Peyer's patch (tissue), 4 donors: ENCODE results near the gene ATP2A1.

ENCODE experiments used
- CTCF ChIP-seq, 6 experiments: fragments of 450-650 bp in 4 of 6; fragments of 200-600 bp in 2 of 6; sonication (generic) in 1 of 6; IDR thresholded peaks; one replicate each; pipeline ENCODE4 v1.5.1; 2017 to 2019; ENCODE audit warnings: antibody characterized with exemption in 6 of 6, mild to moderate bottlenecking in 3 of 6, moderate library complexity in 1 of 6
- POLR2A ChIP-seq, 2 donors: fragments of 450-650 bp; IDR thresholded peaks; one replicate each; pipeline ENCODE4 v1.5.1; 2017; ENCODE audit warnings: antibody characterized with exemption in 2 of 2, mild to moderate bottlenecking in 2 of 2, moderate library complexity in 2 of 2

DNA sequence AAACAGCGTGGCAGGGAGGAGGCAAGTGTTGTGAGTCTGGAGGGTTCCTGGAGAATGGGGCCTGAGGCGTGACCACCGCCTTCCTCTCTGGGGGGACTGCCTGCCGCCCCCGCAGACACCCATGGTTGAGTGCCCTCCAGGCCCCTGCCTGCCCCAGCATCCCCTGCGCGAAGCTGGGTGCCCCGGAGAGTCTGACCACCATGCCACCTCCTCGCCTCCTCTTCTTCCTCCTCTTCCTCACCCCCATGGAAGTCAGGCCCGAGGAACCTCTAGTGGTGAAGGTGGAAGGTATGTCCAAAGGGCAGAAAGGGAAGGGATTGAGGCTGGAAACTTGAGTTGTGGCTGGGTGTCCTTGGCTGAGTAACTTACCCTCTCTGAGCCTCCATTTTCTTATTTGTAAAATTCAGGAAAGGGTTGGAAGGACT lies 53.5 kb downstream of the ATP2A1 start, which contains the start of gene CD19:
- TF ChIP-seq CTCF (IDR thresholded peaks at IDR 0.05) = no peak
- TF ChIP-seq POLR2A (IDR thresholded peaks at IDR 0.05) = no peak
